Iris pigment epithelial cell (primary cell): ENCODE measurements around the gene GPRC5D.
A peak's percentile ranks its signal among the peaks of the same experiment; 100 is the strongest.

Experiments used
- DNase-seq: peaks from one replicate; pipeline ENCODE4 v3.0.0-alpha.2; 2011; ENCODE audit warnings: low read depth

Gene GPRC5D

GRCh38 chr12:12979731-12980259 lies 27.8 kb upstream of the GPRC5D start:
- DNase-seq = peak; percentile 96

GRCh38 chr12:12979126-12979525 lies 27.2 kb upstream of the GPRC5D start:
- peak; percentile 74 for DNase-seq

DNA sequence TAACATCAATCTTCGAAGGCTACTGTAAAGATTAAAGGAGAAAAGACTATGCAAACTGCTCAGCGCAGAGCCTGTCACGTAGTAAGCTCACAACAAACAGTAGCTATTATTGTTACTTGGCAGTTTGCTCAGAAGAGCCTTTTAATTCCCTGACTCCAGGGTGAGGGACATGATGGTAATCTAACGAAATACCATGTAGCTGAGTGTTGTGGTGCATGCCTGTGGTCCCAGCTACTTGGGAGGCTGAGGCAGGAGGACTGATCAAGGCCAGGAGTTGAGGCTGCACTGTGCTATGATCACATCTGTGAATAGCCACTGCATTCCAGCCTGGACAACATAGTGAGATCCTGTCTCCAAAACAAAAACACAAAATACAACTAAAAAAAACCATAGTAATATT lies 25.3 kb upstream of the GPRC5D start:
- no peak for DNase-seq

GRCh38 chr12:12976366-12976765 lies 24.4 kb upstream of the GPRC5D start:
- peak; percentile 98 for DNase-seq

GRCh38 chr12:12975322-12976077 lies 23.5 kb upstream of the GPRC5D start:
- DNase-seq = peak; percentile 71

DNA sequence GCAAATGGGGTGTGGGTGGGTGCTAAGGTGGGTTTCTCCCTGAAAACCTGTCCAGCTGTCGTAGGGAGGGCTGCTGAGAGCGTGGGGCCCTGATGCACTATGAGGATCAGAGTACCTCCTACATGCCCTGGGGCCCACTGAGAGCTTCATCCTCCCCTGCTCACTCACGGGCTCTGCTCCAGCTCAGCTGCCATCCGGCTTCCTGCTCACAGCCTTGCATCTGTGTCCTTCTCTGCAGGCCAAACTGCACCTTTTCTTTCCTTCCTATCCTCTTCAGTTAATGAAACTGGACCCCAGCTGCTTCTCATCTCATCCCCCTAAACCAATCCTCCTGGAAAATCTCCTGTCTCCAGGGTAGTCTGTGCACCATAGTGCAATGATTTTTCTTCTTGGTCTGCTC lies 22.2 kb upstream of the GPRC5D start:
- DNase-seq = no peak

GRCh38 chr12:12973019-12973418 lies 21.0 kb upstream of the GPRC5D start:
- no peak for DNase-seq

DNA sequence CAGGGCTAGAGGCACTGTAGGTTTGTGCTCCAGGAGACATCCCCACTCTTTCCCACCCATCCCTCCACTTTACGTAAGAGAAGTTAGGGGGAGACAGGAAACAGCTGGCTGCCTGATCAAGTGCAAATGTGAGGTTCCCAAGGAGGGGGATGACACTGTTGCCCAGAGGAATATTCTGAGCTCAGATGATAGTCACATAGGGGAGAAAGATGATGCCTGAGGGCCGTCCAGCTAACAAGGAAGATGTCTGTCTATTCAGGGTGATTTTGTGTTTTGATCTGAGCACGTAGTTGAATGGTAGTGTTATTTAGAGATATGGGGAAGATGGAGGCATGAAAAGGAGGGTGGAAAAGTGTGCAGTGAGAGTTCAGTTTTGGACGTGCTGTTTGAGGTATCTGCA lies 13.9 kb upstream of the GPRC5D start:
- DNase-seq = no peak

DNA sequence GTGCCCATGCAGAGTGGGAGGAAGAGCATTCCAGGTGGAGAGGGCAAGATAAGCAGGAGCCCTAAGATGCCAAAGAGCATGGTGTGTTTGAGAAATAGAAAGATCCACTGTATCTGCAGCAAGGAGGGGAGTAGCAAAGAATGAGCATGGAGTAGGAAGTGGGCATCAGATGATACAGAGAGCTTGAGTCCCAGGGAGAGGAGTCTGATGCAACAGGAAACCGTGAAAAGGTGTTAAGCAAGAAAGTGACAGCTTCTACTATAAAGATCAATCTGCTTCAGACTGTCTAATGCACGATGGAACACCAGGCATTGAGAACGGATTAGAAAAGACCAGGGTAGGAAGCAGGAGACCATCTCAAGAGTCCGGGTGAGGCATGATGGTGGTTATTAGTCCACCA lies 12.3 kb upstream of the GPRC5D start:
- DNase-seq = no peak

DNA sequence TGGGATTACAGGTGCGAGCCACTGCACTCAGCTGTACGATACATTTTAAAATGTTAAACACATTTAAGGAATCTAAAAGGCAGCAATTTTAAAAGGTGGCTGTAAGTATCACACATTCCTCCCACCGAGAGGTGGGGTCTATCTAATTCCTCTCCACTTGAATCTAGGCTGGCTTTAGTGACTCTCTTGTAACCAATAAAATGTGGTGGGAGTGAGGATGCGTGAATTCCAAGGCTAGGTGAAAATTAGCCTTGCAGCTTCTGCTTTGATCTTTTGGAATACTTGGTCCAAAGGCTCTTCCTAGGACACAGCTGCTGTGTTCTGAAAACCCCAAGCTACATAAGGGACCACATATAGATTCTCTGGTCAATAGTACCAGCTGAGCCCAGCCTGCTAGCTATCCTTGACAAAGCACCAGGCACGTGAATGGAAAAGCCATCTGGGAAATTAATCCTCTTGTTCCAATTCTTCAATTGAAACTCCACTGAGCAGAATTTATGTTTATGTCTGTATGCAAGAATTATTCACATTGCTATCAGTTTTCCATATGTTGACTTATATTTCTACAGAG lies 8.8 kb upstream of the GPRC5D start:
- DNase-seq = no peak

DNA sequence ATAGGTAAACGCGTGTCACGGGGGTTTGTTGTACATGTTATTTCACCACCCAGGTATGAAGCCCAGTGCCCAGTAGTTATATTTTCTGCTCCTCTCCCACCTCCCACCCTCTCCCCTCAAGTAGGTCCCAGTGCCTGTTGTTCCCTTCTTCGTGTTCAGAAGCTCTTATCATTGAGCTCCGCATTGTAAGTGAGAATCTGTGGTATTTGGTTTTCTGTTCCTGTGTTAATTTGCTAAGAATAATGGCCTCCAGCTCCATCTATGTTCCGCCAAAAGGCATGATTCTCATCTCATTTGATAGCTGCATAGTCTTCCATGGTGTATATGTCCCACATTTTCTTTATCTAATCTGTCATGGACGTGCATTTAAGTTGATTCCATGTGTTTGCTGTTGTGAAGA lies 6.9 kb upstream of the GPRC5D start:
- no peak for DNase-seq

DNA sequence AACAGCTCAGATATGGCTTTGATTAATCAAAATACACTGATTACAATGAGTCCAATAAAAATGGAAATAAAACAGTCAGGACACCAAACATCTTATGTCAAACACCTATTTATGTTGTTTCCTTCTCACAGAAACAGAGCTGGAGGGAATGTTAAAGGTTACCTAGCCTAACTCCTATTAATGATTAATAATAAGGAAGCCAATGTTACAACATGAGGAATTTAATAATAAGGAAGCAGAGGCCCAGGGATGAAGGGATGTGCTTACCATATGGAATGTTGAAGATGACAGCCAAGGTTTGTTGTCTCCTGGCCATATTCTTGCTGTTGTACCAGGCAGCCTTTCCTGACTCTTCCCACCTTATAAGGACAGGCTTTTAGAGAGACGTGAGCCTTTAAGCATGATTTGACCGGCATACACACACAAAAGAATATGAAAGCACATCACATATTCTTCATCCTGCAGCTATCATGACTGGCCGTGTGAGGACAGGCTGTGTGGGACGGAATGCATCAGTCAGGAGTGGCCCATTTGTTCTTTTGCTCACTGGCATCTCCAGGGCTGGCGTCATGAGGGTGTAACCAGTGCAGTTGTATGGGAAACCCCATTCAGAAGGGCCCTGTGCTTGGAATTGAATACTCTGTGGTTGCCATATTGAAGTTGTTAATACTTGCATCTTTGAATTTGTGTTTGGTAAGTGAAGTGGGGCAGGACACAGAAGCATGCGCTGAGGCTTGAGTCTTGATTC lies 3.1 kb upstream of the GPRC5D start:
- no peak for DNase-seq

- DNase-seq = no peak
Measured at GRCh38 chr12:12954356-12954755, 2.4 kb upstream of the GPRC5D start.

DNA sequence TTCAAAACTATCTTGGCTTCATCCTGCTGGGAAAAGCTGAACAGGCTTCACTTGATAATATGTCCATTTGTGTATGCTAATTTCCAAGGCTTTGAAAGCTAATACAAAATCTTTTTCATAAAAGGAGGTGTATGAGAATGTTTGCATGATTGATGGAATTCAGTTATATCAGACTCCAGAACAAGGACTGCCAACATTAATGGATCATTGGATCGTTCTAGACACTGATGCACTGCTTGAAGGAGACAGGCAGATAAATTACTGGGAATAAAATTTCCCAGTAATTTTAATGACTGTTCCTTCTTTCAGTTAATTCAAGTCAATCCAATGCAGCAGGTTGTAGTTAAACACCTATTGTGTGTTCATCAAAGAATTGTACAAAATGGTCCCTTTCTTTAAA lies 466 bp downstream of the GPRC5D start:
- DNase-seq = no peak

DNA sequence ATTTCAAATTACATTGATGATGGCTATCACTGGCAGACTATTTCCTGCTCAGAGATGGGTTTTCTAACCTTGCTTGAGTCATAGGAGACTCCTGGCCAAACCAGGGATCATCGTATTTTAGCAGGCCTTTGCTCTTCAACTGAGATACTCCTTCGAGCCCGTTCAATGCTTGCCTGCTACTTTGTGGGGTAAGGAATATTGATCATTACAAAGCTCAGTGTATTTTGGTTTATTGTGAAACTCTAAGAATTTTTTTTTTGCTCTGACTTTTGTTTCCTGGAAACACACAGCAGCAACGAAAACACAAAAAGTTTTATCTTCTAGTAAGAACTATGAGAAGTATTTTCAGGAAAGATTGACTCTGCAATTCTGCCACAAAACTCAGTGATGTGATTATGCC lies 4.1 kb downstream of the GPRC5D start:
- no peak for DNase-seq

GRCh38 chr12:12946686-12947355 lies 5.1 kb downstream of the GPRC5D start:
- no peak for DNase-seq

DNA sequence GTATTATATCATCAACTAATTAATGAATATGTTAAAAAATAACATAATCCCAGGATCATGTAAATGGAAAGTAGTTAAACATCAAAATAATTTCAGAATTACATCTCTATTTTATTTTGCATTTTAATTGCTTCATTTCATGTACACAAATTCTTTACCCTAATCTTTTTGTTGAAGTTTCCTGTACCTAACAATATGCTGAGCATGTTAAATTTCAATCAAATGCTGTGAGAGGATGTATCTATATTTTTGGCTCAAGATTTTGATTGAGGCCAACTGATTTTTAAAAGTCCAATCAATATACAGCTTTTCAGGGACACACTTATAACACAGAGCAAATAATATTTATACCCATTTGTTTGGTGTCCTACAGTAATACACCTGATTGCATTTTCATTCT lies 6.4 kb downstream of the GPRC5D start:
- DNase-seq = no peak

GRCh38 chr12:12943586-12944260 lies 8.2 kb downstream of the GPRC5D start:
- DNase-seq = no peak

DNA sequence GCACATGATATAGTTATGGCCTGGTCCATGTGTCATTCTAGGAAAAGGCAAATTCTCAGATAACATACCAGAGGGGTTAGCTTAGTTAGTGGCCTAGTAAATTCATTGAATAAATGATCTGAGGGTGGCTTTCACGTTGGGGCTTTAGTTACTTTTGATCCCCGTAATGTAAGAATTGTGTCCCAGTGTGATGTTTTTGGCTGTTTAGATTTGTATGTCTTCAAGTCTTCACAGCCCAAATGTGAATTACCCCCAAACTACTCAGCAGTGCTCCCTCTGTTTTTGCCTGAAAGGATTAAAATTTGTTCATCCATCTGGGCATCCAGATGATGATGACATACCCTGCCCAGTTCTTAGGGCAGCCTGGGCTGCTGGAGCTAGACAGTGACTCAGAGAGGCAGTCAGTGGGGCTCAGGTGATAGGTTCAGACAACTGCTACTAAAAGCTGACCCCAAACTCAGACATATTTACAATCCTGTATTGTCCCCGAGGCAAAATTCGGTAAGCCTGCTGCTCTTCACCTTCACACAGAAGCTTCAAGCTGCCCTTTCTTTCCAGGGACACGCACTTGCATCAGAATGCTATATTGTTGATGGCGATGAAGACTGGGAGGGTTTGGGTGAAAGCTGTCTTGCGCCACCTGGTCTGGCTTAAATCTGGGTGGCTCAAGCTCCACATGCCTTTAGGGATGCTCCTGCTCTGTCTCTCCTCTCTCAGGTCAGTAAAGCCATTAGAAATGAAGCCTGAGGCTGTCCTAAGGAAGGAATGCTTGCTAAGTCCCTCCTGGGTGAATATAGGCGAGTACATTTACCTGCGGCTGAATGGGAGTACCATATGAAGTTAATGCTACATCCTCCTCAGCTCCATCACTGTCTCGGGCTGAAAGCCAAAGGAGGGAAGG lies 10.3 kb downstream of the GPRC5D start:
- peak; percentile 45 for DNase-seq

- no peak for DNase-seq
Measured at GRCh38 chr12:12939888-12940287, 12.1 kb downstream of the GPRC5D start.

GRCh38 chr12:12938541-12938940 lies 13.4 kb downstream of the GPRC5D start:
- no peak for DNase-seq
